ENCODE results near the gene PRPF40B.

PRPF40B gene

DNA sequence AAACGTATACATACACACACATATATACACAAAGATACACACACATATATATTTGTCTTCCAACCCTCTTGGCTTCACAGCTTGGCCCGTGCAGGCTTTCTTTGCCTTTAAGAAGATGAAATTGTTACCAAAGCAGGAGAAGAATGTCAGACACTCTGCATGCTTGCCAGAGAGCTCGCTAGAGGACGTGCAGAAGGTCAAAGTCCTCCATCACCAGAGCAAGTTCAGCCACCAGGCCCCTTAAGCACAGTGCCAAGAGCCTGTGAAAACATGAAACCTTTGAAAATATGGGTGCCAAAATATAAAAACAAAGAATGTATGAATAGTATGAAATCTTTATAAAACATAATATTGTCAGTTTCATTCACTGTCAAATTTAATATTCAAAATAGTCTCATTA is 40.5 kb upstream of the PRPF40B start:
- H3K4me3 ChIP-seq (ENCODE audit: low read depth, low read length), result no peak overlapping the region
- DNase-seq (ENCODE audit: low read depth, low spot score), result no peak
- TF ChIP-seq, protein P1, sequence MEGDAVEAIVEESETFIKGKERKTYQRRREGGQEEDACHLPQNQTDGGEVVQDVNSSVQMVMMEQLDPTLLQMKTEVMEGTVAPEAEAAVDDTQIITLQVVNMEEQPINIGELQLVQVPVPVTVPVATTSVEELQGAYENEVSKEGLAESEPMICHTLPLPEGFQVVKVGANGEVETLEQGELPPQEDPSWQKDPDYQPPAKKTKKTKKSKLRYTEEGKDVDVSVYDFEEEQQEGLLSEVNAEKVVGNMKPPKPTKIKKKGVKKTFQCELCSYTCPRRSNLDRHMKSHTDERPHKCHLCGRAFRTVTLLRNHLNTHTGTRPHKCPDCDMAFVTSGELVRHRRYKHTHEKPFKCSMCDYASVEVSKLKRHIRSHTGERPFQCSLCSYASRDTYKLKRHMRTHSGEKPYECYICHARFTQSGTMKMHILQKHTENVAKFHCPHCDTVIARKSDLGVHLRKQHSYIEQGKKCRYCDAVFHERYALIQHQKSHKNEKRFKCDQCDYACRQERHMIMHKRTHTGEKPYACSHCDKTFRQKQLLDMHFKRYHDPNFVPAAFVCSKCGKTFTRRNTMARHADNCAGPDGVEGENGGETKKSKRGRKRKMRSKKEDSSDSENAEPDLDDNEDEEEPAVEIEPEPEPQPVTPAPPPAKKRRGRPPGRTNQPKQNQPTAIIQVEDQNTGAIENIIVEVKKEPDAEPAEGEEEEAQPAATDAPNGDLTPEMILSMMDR (IDR thresholded peaks at IDR 0.05; ENCODE audit: low read depth, low read length), result no peak
- in situ Hi-C loops (cut with HindIII; ENCODE audit: low sequenced_read_pairs), result no loop called here

DNA sequence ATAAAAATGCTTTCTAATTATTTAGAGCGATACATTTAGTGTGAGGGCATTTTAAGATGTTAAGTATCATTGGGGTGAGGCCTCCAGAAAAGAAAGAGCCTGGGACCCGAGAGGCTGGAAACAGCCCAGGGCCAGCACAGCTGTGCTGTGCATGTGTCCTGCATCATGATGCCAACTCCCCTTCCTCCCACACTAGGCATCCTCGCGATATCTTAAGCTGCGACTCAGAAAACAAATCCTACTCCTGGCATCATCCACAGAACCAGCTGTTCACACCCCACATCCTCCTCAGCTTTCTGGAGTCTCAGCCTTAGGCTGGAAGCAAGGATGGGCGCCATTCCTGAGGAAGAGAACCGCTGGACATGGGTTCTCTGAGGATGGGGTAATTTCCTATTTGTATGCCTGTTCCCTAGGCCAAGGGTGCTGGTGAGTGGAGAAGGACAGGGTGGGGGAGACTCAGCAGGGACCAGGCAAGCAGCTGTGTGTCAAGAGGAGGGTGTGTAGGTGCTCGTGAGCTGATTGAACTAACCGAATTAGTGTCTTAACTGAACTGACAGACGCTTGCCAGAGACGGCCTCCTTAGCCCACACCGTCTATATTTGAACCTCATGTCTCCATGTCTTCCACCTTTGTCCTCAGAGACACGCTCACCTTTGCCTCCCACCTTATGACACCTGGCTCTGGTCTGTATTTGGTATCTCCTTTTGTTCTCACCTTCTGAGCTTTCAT is 39.8 kb upstream of the PRPF40B start:
- TF ChIP-seq, protein P1 (IDR thresholded peaks at IDR 0.05; ENCODE audit: low read depth, low read length), result no peak
- H3K4me3 ChIP-seq (ENCODE audit: low read depth, low read length), result no peak overlapping the region
- in situ Hi-C loops (cut with HindIII; ENCODE audit: low sequenced_read_pairs), result no loop called here
- no peak for DNase-seq (ENCODE audit: low read depth, low spot score)

DNA sequence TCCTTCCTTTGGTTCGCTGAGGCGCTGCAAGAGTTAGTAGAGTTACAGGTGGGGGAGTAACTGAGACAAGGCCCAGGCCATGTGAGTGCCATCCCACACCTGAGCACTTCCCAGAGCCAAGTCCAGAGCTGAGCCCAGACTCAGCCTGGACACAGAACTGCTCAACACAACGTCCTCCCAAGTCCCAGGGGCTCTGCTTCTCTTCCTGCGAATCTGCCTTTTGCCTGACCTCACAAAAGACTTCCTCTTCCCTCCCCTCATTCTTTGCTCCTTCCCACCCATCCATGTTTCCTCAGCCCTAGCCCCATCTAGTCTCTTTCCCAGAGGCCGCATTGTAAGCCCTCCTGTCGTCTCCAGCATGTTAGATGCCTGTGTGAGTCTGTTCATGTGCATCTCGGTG is 38.8 kb upstream of the PRPF40B start:
- DNase-seq (ENCODE audit: low read depth, low spot score), result no peak
- TF ChIP-seq, protein P1 (IDR thresholded peaks at IDR 0.05; ENCODE audit: low read depth, low read length), result no peak
- in situ Hi-C loops (cut with HindIII; ENCODE audit: low sequenced_read_pairs), result no loop called here
- no peak overlapping the region for H3K4me3 ChIP-seq (ENCODE audit: low read depth, low read length)

DNA sequence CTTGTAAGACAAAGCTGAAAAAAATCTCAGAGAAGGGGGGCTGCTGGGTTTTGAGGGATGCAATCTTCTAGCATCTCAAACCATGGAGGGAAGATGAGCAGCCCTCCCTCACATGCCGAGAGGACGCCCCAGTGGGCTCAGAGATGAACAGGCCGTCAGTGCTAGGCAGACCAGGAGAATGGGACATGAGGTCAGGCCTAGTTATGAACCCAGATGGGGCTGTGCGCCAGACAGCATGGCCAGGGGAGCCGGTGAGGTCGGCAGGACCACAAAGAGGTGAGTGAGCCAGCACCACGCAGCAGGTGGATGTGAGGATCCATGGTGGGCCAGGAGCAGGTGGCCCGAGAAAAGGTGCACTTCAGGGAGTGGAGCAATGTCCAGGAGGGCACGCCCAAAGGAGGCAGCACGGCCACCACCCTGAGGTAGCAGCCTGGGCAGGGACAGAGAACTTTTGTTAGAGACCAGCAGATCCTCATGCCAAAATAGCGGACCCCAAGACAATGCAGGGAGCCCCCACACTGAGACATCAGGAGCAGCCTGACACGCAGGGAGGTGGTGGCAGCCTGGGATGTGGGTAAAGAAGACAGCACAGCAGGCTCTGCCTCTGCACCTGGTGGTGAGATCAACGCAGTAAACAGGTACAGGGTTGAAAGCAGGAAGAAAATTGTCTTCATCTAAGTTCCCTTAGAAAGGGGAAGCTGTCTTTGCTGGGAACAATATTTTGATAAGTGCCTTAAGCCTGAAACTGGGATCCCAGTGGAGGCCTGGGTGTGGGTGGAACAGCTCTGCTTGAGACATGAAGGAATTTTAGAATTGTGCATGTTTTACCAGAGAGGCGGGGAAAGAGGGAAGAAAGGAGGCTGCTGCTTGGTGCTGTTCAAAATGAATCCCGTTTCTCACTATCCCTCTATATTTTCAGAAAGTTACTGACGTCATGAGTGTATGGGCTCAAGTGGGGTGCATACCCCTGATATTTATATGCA is 37.6 kb upstream of the PRPF40B start:
- in situ Hi-C loops (cut with HindIII; ENCODE audit: low sequenced_read_pairs), result no loop called here
- TF ChIP-seq, protein P1 (IDR thresholded peaks at IDR 0.05; ENCODE audit: low read depth, low read length), result no peak
- H3K4me3 ChIP-seq (ENCODE audit: low read depth, low read length), result no peak overlapping the region
- DNase-seq (ENCODE audit: low read depth, low spot score), result no peak

DNA sequence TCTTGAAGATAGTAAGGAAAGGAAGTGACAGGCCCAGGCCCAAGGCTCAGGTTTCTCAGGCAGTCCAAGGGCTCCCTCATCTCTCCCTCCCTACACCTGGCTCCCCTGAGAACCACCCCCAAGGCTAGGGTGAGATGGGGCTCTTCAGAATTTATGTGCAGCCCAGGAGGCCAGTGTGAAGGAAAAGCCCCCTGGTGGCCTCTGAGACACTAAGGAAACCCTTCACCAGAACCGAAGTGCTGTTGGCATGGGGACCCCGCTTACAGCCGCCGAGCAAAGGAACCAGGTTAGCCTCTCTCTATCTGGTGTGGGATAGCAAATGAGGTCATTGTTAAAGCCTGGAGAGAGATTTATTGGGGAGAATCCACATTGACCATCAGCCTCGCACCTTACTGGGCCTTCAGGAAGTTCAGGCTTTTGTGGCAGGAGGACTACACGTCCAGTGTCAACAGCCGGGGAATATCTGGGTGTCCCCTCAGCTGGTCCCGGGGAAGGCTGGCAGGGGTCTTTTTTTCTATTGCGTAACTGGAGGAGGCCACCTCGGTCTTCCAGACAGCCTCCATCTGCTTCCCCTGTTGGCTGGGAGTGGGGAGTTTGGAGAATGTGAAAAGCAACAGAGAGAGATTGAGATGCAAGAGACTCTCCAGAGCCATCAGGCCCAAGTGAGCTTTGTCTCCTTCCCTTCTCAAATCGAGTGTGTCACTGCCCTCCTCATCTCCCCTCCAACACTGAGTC is 36.0 kb upstream of the PRPF40B start:
- DNase-seq (ENCODE audit: low read depth, low spot score), result no peak
- no peak overlapping the region for H3K4me3 ChIP-seq (ENCODE audit: low read depth, low read length)
- TF ChIP-seq, protein P1 (IDR thresholded peaks at IDR 0.05; ENCODE audit: low read depth, low read length), result no peak
- in situ Hi-C loops (cut with HindIII; ENCODE audit: low sequenced_read_pairs), result no loop called here

DNA sequence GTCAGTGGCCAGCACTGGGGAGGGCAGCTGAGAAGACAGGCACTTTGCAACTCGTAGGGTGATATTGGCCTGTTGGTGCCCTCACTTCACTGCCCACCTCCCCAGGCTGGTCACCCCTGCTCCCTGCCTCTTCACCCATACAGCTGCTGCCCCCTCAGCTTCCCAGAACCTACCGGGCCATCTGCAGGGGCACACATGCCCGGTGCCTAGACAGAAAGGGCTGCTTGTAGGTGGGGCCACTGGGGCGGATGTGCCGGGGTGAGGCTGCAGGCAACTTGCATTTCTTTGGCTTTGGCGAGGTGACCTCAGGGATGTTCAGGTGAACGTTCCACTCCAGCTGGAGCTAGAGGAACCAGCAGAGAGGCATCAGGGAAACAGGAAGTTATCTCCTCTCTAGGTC is 35.1 kb upstream of the PRPF40B start:
- in situ Hi-C loops (cut with HindIII; ENCODE audit: low sequenced_read_pairs), result no loop called here
- no peak overlapping the region for H3K4me3 ChIP-seq (ENCODE audit: low read depth, low read length)
- no peak for DNase-seq (ENCODE audit: low read depth, low spot score)
- TF ChIP-seq, protein P1 (IDR thresholded peaks at IDR 0.05; ENCODE audit: low read depth, low read length), result no peak
